GM21515 (cell line): ENCODE results near the gene BAD.

Experiments
- ATAC-seq: cut with Tn5 transposase; IDR thresholded peaks from one replicate; pipeline ENCODE4 v1.9.1; 2021; ENCODE audit not compliant: unreplicated experiment

BAD gene

GRCh38 chr11:64281957-64282770 lies 2.3 kb downstream of the BAD start:
- ATAC-seq, result no peak

- no peak for ATAC-seq
Measured at GRCh38 chr11:64278576-64279190, 5.8 kb downstream of the BAD start.

GRCh38 chr11:64276653-64277431 lies 7.6 kb downstream of the BAD start:
- no peak for ATAC-seq

- ATAC-seq, result no peak
Measured at GRCh38 chr11:64275841-64276240, 8.6 kb downstream of the BAD start.

- ATAC-seq, result no peak
Measured at GRCh38 chr11:64275031-64275800, 9.2 kb downstream of the BAD start.

- peak; percentile 57 for ATAC-seq
Measured at GRCh38 chr11:64269540-64270220, 14.8 kb downstream of the BAD start.

GRCh38 chr11:64268893-64269539 lies 15.4 kb downstream of the BAD start:
- peak; percentile 17 for ATAC-seq

GRCh38 chr11:64268025-64268892 lies 16.2 kb downstream of the BAD start:
- ATAC-seq, result no peak

GRCh38 chr11:64267207-64267945 lies 17.1 kb downstream of the BAD start:
- ATAC-seq, result no peak

GRCh38 chr11:64266339-64266738 lies 18.1 kb downstream of the BAD start:
- ATAC-seq, result no peak

- ATAC-seq, result no peak
Measured at GRCh38 chr11:64265176-64266160, 19.0 kb downstream of the BAD start.

- ATAC-seq, result no peak
Measured at GRCh38 chr11:64264371-64264852, 20.1 kb downstream of the BAD start.

GRCh38 chr11:64263947-64264317 lies 20.5 kb downstream of the BAD start:
- no peak for ATAC-seq

- ATAC-seq, result no peak
Measured at GRCh38 chr11:64263021-64263946, 21.2 kb downstream of the BAD start.

- ATAC-seq, result no peak
Measured at GRCh38 chr11:64262271-64263002, 22.0 kb downstream of the BAD start.
